Left lung (tissue), 10 donors: ENCODE measurements around the gene ALK. TPM values are rescaled to one million over a fixed set of nuclear protein-coding genes. Genes with fewer than 3 reads are reported as not detected.

Source experiments
- ATAC-seq: fragments of 200-7000 bp; cut with Tn5 transposase; one replicate; pipeline ENCODE4 v1.9.1; 2020; ENCODE audit warnings: moderate library complexity
- DNase-seq, 4 donors: peaks; one replicate each; pipeline ENCODE4 v3.0.0-alpha.2; 2013 to 2020
- H3K27ac ChIP-seq, 2 donors: fragments of 200-600 bp; sonication (generic) in 1 of 2; one replicate each; pipeline versions ENCODE4 v1.5.0 to v1.8.0; 2020 to 2021
- H3K27me3 ChIP-seq, 2 donors: fragments of 200-600 bp; sonication (generic) in 1 of 2; one replicate each; pipeline versions ENCODE4 v1.5.0 to v1.8.0; 2020 to 2021
- H3K36me3 ChIP-seq, 2 donors: fragments of 200-600 bp; sonication (generic) in 1 of 2; one replicate each; pipeline versions ENCODE4 v1.5.0 to v1.8.0; 2020 to 2021
- H3K4me1 ChIP-seq, 2 donors: fragments of 200-600 bp; one replicate each; pipeline ENCODE4 v1.8.0; 2021
- H3K4me3 ChIP-seq, 2 donors: fragments of 200-600 bp; sonication (generic) in 1 of 2; one replicate each; pipeline versions ENCODE4 v1.5.0 to v1.8.0; 2020 to 2021; ENCODE audit warnings: mild to moderate bottlenecking in 1 of 2
- H3K9me3 ChIP-seq, 2 donors: fragments of 200-600 bp; sonication (generic) in 1 of 2; one replicate each; pipeline versions ENCODE4 v1.5.0 to v1.8.0; 2020 to 2021
- intact Hi-C, 2 donors: fragments of 100-400 bp; cut with DNase I; formaldehyde crosslinking; loops; one replicate each; pipeline versions ENCODE4 v1.11.2 to v1.14.2; 2022
- polyA plus RNA-seq, 6 donors: library from polyadenylated mRNA; unstranded; fragments of 120-200 nt; gene quantifications; one replicate each; pipeline ENCODE4 v1.2.1, GENCODE V29; 2013; ENCODE audit not compliant: insufficient read length in 6 of 6
- total RNA-seq, 2 donors: library from RNA; stranded (reverse); fragmentation: NEBNext Ultra II Directional; extraction: Animal tissue kit (Norgen Biotek cat#: 25700); gene quantifications; one replicate each; pipeline ENCODE4 v1.2.1, GENCODE V29; 2021
- TF ChIP-seq, protein P1 (sequence below), 2 donors: fragments of 200-600 bp; sonication (generic) in 1 of 2; IDR thresholded peaks; one replicate each; pipeline versions ENCODE4 v1.5.0 to v1.8.0; 2021; ENCODE audit warnings: antibody characterized with exemption in 2 of 2
- donor health status: DM: no; HTN: yes; CAD: no.
- donor health status: DM: no; HTN: no; CAD: no.

The ALK gene
- total and polyA plus RNA-seq, 8 donors, result 0.06 to 0.70 (median 0.12) TPM; not detected in 2

DNA sequence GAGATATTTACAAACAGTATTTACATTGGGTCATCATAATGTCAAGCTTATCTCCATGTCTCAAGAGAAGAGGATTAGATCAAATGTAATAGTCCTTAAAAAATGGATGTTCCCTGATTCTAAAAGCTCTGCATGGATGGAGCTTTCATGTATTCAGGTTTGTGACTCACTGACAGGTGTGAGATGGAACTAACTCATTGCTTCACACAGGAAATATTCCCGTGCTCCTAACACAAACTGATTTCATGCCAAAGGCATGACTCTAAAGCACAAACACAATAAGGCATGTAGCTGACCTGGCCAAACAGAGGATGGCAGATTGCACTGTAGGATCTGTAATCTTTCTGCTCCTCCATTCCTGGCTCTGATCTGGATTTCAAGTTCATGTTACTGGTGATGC is 110.0 kb downstream of the ALK start:
- no peaks in the 10 kb centered on the region for H3K4me1 ChIP-seq
- no peak overlapping the region for H3K4me3 ChIP-seq
- no peak overlapping the region for H3K27ac ChIP-seq
- H3K36me3 ChIP-seq, result no peaks in the 10 kb centered on the region
- H3K9me3 ChIP-seq, result no peaks in the 10 kb centered on the region
- ATAC-seq (no peak), DNase-seq (no peak)
- intact Hi-C loops, result no loop called here
- H3K27me3 ChIP-seq, result peaks cover 0 to 10% of the 10 kb centered on the region in 2 donors
- TF ChIP-seq, protein P1, sequence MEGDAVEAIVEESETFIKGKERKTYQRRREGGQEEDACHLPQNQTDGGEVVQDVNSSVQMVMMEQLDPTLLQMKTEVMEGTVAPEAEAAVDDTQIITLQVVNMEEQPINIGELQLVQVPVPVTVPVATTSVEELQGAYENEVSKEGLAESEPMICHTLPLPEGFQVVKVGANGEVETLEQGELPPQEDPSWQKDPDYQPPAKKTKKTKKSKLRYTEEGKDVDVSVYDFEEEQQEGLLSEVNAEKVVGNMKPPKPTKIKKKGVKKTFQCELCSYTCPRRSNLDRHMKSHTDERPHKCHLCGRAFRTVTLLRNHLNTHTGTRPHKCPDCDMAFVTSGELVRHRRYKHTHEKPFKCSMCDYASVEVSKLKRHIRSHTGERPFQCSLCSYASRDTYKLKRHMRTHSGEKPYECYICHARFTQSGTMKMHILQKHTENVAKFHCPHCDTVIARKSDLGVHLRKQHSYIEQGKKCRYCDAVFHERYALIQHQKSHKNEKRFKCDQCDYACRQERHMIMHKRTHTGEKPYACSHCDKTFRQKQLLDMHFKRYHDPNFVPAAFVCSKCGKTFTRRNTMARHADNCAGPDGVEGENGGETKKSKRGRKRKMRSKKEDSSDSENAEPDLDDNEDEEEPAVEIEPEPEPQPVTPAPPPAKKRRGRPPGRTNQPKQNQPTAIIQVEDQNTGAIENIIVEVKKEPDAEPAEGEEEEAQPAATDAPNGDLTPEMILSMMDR (IDR thresholded peaks at IDR 0.05), result no peak

DNA sequence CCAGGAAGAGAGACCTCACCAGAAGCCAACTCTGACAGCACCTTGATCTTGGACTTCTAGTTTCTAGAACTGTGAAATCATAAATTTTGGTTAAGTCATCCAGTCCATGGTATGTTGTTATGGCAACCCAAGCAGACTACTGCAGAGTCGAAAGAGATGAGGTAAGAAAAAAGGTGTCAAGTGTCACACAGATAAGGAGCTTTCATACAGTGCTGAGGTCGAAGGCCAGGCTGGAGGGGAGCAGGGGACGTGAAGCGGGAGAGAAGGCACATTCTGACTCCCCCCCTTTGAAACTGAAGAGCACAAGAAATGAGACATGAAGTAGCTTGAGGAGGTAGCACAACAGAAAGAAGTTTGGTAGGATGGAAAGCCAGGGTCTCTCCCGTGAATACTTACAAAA is 110.4 kb downstream of the ALK start:
- ATAC-seq (no peak), DNase-seq (no peak)
- TF ChIP-seq, protein P1 (IDR thresholded peaks at IDR 0.05), result no peak
- H3K9me3 ChIP-seq, result no peaks in the 10 kb centered on the region
- no peak overlapping the region for H3K4me3 ChIP-seq
- intact Hi-C loops, result no loop called here
- peaks cover 0 to 10% of the 10 kb centered on the region in 2 donors for H3K27me3 ChIP-seq
- no peaks in the 10 kb centered on the region for H3K4me1 ChIP-seq
- H3K27ac ChIP-seq, result no peak overlapping the region
- no peaks in the 10 kb centered on the region for H3K36me3 ChIP-seq

DNA sequence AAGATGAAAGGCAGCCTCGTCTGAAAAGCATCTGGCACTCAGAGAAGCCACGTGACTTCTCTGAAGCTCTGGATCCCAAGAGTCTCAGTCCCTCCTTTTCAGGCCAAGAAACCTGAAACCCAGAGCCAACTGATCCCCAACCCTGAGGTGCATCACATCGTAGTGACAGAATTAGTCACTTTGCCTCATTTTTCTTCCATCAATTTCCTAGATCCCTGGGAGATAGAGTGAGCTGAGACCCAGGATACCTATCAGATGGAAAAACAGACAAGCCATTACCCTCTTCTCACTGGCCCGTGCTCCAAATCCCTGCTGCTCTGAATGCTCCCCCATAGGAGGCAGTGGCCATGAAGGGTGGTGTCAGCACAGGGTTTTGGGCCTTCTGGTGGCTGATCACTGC is 113.1 kb downstream of the ALK start:
- Histone ChIP-seq H3K36me3 (no peaks in the 10 kb centered on the region), H3K4me1 (no peaks in the 10 kb centered on the region), H3K27ac (no peak overlapping the region), H3K27me3 (peaks cover 0 to 10% of the 10 kb centered on the region in 2 donors), H3K4me3 (no peak overlapping the region), H3K9me3 (no peaks in the 10 kb centered on the region)
- TF ChIP-seq, protein P1 (IDR thresholded peaks at IDR 0.05), result no peak
- DNase-seq (no peak), ATAC-seq (no peak)
- intact Hi-C loops, result no loop called here

DNA sequence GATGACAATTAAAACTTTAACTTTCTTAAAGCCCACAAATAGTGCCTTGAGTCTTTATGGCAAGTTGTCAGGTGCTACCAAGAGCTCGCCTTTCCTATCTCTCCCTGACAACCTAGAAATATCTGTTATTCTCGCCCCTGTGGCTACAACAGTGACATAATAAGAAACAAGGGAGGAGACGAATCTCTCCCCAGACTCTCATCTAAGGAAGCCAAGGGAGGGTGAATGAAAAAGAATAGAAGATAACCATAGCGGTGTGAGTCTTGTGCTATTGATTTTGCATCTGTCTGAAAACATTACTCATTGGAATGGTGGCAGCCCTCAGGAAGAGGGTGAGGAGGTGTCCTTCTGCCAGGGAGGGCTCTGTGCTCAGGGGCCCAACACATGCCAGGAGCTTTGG is 114.3 kb downstream of the ALK start:
- TF ChIP-seq, protein P1 (IDR thresholded peaks at IDR 0.05), result no peak
- H3K4me3 ChIP-seq, result no peak overlapping the region
- no peaks in the 10 kb centered on the region for H3K36me3 ChIP-seq
- intact Hi-C loops, result no loop called here
- no peaks in the 10 kb centered on the region for H3K4me1 ChIP-seq
- no peaks in the 10 kb centered on the region for H3K9me3 ChIP-seq
- no peak overlapping the region for H3K27ac ChIP-seq
- DNase-seq (no peak), ATAC-seq (no peak)
- peaks cover 0 to 7% of the 10 kb centered on the region in 2 donors for H3K27me3 ChIP-seq

DNA sequence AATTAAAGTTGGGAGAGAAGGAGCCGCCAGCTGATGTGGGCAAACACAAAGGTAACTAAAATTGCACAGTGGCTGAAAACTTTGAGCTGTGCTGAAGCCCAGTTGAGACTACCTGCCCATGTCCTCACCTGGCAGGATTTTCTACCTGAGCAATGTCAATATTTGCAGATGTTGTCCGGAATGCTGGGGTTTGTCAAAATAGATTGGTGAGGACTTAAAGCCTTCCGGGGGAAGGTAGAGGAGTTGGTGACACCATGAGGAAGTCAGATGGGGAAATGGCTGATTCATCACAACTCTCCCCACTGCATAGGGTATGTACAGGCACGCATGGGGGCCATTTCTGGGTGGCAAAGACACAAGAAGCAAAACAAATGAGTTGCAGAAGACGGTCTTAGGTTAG is 114.9 kb downstream of the ALK start:
- H3K36me3 ChIP-seq, result no peaks in the 10 kb centered on the region
- TF ChIP-seq, protein P1 (IDR thresholded peaks at IDR 0.05), result no peak
- DNase-seq (no peak), ATAC-seq (no peak)
- H3K27me3 ChIP-seq, result peaks cover 0 to 4% of the 10 kb centered on the region in 2 donors
- no peak overlapping the region for H3K27ac ChIP-seq
- no peaks in the 10 kb centered on the region for H3K9me3 ChIP-seq
- no peaks in the 10 kb centered on the region for H3K4me1 ChIP-seq
- H3K4me3 ChIP-seq, result no peak overlapping the region
- intact Hi-C loops, result no loop called here
